Heart left ventricle (tissue), 16 donors: ENCODE data around the gene HORMAD2. TPM values are rescaled to one million over a fixed set of nuclear protein-coding genes. Genes with fewer than 3 reads are reported as not detected.

ENCODE experiments used
- ATAC-seq, 4 donors: fragments of 200-7000 bp; cut with Tn5 transposase; one replicate each; pipeline ENCODE4 v1.9.1; 2020 to 2022; ENCODE audit warnings: moderate library complexity in 4 of 4, mild to moderate bottlenecking in 3 of 4, moderate number of reproducible peaks in 1 of 4
- DNase-seq, 5 donors: peaks; one replicate each; pipeline ENCODE4 v3.0.0-alpha.2; 2020
- H3K27ac ChIP-seq, 12 donors: fragments of 200-600 bp; sonication (generic) in 4 of 12; one replicate each; pipeline versions ENCODE4 v1.5.0 to v1.8.0; 2016 to 2022; ENCODE audit warnings: mild to moderate bottlenecking in 2 of 12
- H3K27me3 ChIP-seq, 9 donors: fragments of 200-600 bp; sonication (generic) in 2 of 9; one replicate each; pipeline versions ENCODE4 v1.5.1 to v1.8.0; 2016 to 2022; ENCODE audit warnings: mild to moderate bottlenecking in 3 of 9
- H3K36me3 ChIP-seq, 9 donors: fragments of 200-600 bp; sonication (generic) in 2 of 9; one replicate each; pipeline versions ENCODE4 v1.5.0 to v1.8.0; 2018 to 2022; ENCODE audit warnings: mild to moderate bottlenecking in 2 of 9
- H3K4me1 ChIP-seq, 12 donors: fragments of 200-600 bp; sonication (generic) in 4 of 12; one replicate each; pipeline versions ENCODE4 v1.5.0 to v1.8.0; 2016 to 2022; ENCODE audit warnings: mild to moderate bottlenecking in 3 of 12
- H3K4me3 ChIP-seq, 12 donors: fragments of 200-600 bp; sonication (generic) in 4 of 12; one replicate each; pipeline versions ENCODE4 v1.5.0 to v1.8.0; 2017 to 2022; ENCODE audit warnings: mild to moderate bottlenecking in 9 of 12, moderate library complexity in 4 of 12
- H3K9me3 ChIP-seq, 12 donors: fragments of 200-600 bp; sonication (generic) in 4 of 12; one replicate each; pipeline versions ENCODE4 v1.5.0 to v1.8.0; 2016 to 2022; ENCODE audit warnings: mild to moderate bottlenecking in 1 of 12
- CTCF ChIP-seq, 12 donors: fragments of 200-600 bp; sonication (generic) in 4 of 12; IDR thresholded peaks; one replicate each; pipeline versions ENCODE4 v1.5.0 to v1.8.0; 2018 to 2022; ENCODE audit warnings: antibody characterized with exemption in 12 of 12, mild to moderate bottlenecking in 5 of 12
- POLR2A ChIP-seq, 2 donors: fragments of 450-650 bp; IDR thresholded peaks; one replicate each; pipeline ENCODE4 v1.6.1; 2017; ENCODE audit warnings: antibody characterized with exemption in 2 of 2, mild to moderate bottlenecking in 2 of 2, moderate library complexity in 2 of 2
- WGBS, 4 donors: extraction: QIAGEN DNeasy Blood & Tissue Kit in 2 of 4; methylation state at CpG; one replicate each; pipeline versions ENCODE4 v1.1.5 to v1.1.7; 2013 to 2018; 5-methylcytosine and 5-hydroxymethylcytosine counted together
- intact Hi-C, 10 donors: fragments of 100-400 bp; cut with DNase I; formaldehyde crosslinking; loops; one replicate each; pipeline versions ENCODE4 v1.11.1 to v1.14.2; 2022
- polyA plus RNA-seq, 2 donors: library from polyadenylated mRNA; stranded (reverse); fragments of 200-250 nt; gene quantifications; one replicate each; pipeline ENCODE4 v1.2.3, GENCODE V29; 2013
- total RNA-seq, 9 donors: library from RNA; depleted of rRNA in 2 of 9; stranded (reverse); fragments of >200 nt in 2 of 9; fragmentation: NEBNext Ultra II Directional in 3 of 9; extraction: Animal tissue kit (Norgen Biotek cat#: 25700) in 3 of 9; gene quantifications; one replicate each; pipeline versions ENCODE4 v1.1.0 to v1.2.4, GENCODE V29; 2016 to 2023
- donor health status: ischemic (EF 13 %, LVEDD 7.1; RV severe dilation, severe dysfunction).
- donor health status: healthy with polysubstance abuse.
- donor health status: DM: no; HTN: yes; CAD: no.
- donor health status: DM: no; HTN: no; CAD: no.
- donor health status: ischemic (EF 25% LVEDD 6.9; RV normal size, moderate dysfunction).
- donor health status: ischemic (EF 25% LVEDD 5.7; RV mildly dilated, moderate dysfunction).
- donor health status: healthy.
- donor health status: DM: yes; HTN: yes; CAD: no.
- donor health status: ischemic (EF 35%, LVEDD 5.7; RV mildly dilated, moderate dysfunction).
- donor health status: nonischemic (EF 11% LVEDD 7.7; RV severe dilation, severe dysfunction).
- donor health status: DM: yes; HTN: yes; CAD: no.
- donor health status: PGD.
- donor health status: ischemic (EF 29% LVEDD 5.4; RV normal size, mild dysfunction).
- donor health status: nonischemic (EF 23%, LVEDD 6.1; RV moderate dilation, normal function).

HORMAD2 gene
- total and polyA plus RNA-seq, 11 donors: not detected

GRCh38 chr22:30208631-30209603 lies 128.7 kb downstream of the HORMAD2 start:
- Histone ChIP-seq H3K4me3 (no peak overlapping the region), H3K36me3 (no peaks in the 10 kb centered on the region), H3K27me3 (peaks cover 0 to 34% (median 1%) of the 10 kb centered on the region in 9 donors), H3K4me1 (peaks cover 0 to 63% (median 17%) of the 10 kb centered on the region in 12 donors), H3K27ac (peak overlapping the region; percentile 40 to 94 (median 78)), H3K9me3 (no peaks in the 10 kb centered on the region)
- TF ChIP-seq POLR2A (IDR thresholded peaks at IDR 0.05) (no peak), CTCF (IDR thresholded peaks at IDR 0.05) (no peak)
- ATAC-seq: peak; percentile 61 to 84 (median 74)
- WGBS, 4 donors: 39 to 52% (median 47%) methylated on average over 25 to 26 of the region's 26 CpGs
- peak; percentile 79 to 88 (median 84) for DNase-seq
- intact Hi-C loops: loop anchor here in 4 of 10 donors (5.0 kb wide), 2 partner anchors 38 to 43 kb away; partner anchors contain the start of gene LIF (in 1 of the 4)

- no peak overlapping the region for H3K4me3 ChIP-seq
- H3K27ac ChIP-seq: peak overlapping the region in 11 of 12 donors; percentile 40 to 94 (median 78)
- no peaks in the 10 kb centered on the region for H3K36me3 ChIP-seq
- ATAC-seq: no peak
- H3K9me3 ChIP-seq: no peaks in the 10 kb centered on the region
- H3K4me1 ChIP-seq: peaks cover 0 to 56% (median 15%) of the 10 kb centered on the region in 12 donors
- intact Hi-C loops: loop anchor here in 5 of 10 donors (5.0 kb wide), 2 partner anchors 38 to 43 kb away; partner anchors contain the start of gene LIF (in 2 of the 5)
- no peak for DNase-seq
- 93 to 100% (median 97%) methylated on average over 6 of the region's 6 CpGs for WGBS, 4 donors
- H3K27me3 ChIP-seq: peaks cover 0 to 28% (median 0%) of the 10 kb centered on the region in 9 donors
- TF ChIP-seq CTCF (IDR thresholded peaks at IDR 0.05): no peak
- TF ChIP-seq POLR2A (IDR thresholded peaks at IDR 0.05): no peak
Measured at GRCh38 chr22:30209642-30210041, 129.4 kb downstream of the HORMAD2 start.

GRCh38 chr22:30210235-30210909 lies 130.1 kb downstream of the HORMAD2 start:
- DNase-seq (peak in 1 of 5 donors; percentile 35), ATAC-seq (peak in 1 of 4 donors; percentile 4)
- Histone ChIP-seq H3K4me3 (no peak overlapping the region), H3K4me1 (peaks cover 0 to 49% (median 9%) of the 10 kb centered on the region in 12 donors), H3K27ac (peak overlapping the region in 4 of 12 donors; percentile 10 to 90 (median 84)), H3K9me3 (no peaks in the 10 kb centered on the region), H3K27me3 (peaks cover 0 to 28% (median 0%) of the 10 kb centered on the region in 9 donors), H3K36me3 (no peaks in the 10 kb centered on the region)
- 76 to 82% (median 80%) methylated on average over 18 to 19 of the region's 19 CpGs for WGBS, 4 donors
- TF ChIP-seq CTCF (IDR thresholded peaks at IDR 0.05) (no peak), POLR2A (IDR thresholded peaks at IDR 0.05) (no peak)
- intact Hi-C loops: loop anchor here in 1 of 10 donors (5.0 kb wide), 1 partner anchor 37 kb away; the partner anchor contains the start of gene LIF
